ENCODE data around the gene SET.
A peak's percentile ranks its signal among the peaks of the same experiment; 100 is the strongest.

Gene SET

DNA sequence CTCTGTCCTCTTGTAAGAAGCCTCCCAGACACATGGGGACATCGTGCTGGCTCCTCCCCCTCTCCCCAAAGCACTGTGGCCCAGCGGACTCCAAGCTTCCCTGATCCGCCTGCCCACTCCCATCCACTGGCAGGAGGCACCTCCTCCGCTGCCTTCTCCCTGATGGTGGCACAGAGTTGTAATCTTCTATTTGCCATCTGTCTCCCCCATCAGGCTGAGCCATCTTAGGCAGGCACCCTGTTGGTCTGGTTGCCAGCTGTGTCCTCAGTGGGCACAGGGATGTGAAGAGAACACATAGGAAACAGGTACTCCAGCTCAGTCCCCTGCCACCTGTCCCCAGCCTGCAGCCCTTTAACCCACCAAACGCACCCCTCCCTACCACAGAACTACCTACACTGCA is 40.3 kb downstream of the SET start:
- no peak for DNase-seq (ENCODE audit: low read depth, low spot score)

DNA sequence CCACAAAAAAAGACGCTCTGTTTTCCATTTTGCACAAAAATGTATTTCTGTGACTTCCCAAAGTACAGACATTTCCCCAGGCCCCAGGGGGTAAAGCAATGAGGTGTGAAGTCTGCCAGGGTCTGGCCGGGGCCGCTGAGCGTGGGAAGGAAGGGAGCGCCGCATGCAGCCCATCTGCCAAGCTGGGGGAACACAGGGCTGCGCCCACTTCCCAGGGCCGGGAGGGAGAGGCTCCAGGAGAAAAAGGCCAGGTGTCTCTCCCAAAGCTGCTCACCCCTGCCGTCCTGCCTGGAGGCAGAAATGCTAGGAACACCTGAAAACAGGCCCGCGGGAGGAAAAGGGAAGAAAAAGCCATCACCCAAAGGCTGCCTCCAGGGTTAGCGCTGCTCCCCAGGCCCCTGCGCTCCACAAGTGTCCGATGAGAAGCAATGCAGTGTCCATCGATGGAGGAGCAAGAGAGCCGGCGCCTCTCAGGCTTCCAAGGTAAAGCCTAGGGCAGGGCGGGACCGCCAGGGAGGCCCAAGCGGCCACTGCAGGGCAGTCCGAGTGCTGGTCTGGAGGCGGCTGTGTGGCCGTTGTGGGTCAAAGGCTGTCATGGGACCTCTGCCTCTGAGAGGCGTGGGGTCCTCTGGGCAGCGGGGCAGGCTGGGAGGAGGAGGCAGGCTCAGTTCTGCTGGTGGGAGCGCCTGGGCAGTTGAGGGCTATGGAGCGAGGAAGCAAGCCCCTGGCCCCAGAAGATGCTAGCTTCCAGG is 40.9 kb downstream of the SET start:
- DNase-seq (ENCODE audit: low read depth, low spot score) = no peak

DNA sequence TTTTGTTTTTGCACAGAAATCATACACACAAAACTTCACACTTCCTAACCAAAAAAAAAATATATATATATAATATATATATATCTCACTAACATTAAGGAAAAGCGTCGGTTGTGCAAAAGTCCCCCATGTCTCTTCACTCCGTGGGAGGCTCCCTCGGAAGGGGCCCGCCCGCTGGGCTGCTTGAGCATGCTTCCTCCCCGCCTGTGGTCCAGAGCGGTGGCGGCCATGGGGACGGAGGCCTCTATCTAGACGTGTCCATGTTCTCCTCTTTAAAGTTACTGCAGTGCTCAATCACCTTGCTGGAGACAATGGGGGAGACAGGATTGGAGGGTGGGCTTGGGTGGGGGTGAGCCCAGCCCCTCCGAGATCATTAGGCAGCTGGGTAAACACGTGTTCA is 42.1 kb downstream of the SET start:
- no peak for DNase-seq (ENCODE audit: low read depth, low spot score)

DNA sequence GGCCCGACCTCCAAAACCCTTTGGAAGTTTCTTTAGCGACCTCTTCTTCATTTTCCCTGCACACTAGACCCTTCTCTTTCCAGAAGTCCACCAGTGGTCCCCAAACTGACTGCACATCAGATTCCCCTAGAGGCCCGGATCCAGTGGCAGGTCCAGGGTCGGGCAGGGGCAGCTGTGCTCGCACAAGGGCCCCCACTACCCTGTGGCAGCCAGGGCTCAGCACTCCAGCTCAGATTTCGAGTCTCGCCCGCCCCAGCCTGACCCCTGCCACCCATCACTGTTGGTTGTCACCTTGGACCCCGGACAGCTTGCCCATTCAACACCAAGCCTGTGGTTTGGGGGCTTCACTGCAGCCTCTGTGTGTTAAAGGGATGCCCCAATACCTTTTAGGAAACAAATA is 42.7 kb downstream of the SET start:
- no peak for DNase-seq (ENCODE audit: low read depth, low spot score)

DNA sequence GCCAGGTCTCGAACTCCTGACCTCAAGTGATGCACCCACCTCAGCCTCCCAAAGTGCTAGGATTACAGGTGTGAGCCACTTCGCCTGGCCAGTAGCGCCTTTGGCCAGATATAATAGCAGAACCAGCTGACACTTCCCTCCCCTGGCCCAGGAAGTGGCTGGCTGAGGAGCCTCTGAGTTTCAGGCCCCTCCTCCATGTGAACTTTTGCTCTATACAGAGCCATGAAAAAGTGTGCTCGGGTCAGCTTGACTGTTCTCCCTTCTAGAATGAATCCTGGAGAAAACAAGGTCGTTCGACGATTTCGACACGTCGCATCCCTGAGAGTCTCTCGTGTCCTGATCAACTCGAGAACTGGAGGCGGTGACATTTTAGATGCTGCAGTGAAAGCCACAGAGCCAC is 43.6 kb downstream of the SET start:
- DNase-seq (ENCODE audit: low read depth, low spot score) = no peak

DNA sequence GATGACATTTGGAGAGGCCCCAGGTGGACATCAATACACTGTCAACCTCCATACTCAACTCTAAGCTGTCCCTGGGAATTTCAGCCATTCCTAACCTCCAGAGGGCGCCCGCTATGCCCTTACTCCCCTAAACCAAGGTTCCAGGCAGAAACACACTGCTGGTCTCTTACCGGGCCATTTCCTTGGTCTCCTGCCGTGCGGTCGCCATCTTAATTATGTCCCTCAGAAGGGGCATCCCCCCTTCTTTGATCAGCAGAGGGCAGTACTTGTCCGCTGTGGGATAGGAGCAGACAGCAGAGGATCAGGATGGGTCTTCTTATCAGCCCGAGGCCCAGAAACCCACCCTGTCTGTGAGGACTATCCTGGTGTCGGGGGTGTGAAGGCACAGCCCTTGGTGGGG is 44.2 kb downstream of the SET start:
- peak; percentile 64 for DNase-seq (ENCODE audit: low read depth, low spot score)

DNA sequence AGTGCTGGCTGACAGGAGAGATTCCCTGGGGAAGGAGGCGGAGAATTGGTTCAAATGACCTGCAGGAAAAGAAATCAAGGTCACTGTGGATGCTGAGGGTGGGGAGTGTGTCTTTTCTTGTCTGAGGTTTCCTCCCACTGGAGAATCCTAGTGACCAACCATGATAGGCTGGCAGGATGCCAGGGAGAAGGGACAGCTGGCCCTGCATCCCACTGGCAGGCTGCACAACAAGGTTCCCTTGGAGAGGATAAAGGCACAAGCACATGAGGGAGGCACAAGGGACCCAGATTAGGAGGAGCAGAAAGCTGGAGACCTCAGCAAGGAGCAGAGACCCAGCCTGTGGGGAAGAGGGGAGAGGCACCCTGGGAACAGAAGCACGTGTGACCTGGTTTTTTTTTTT is 46.4 kb downstream of the SET start:
- DNase-seq (ENCODE audit: low read depth, low spot score) = no peak

DNA sequence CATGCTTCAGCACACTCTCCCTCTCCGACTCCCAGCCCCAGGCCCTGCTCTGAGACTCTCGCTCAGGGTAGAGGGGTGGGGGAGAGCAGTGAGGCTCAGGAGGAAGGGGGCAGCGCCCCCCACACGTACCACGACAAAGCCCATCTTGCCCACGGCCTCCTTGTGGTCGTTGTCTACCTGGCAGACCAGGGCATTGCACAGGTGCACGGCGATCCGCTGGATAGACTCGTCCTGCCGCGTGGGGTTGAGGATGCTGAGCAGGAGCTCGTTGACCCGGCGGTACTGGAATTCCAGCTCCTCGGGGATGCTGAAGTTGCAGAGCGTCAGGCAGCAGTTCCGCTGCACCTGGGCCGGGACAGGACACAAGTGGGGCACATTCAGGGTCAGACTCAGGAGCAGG is 53.4 kb downstream of the SET start:
- DNase-seq (ENCODE audit: low read depth, low spot score) = no peak

DNA sequence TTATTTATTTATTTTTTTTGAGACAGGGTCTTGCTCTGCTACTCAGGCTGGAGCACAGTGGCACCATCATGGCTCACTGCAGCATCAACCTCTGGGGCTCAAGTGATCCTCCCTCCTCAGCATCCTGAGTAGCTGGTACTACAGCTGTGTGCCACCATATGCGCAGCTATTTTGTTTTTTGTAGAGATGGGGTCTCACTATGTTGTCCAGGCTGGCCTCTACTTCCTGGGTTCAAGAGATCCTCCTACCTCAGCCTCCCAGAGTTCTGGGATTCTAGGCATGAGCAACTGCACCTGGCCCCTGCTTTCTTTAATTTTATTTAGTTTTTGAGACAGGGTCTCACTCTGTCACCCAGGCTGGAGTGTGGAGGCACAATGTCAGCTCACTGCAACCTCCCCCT is 54.4 kb downstream of the SET start:
- DNase-seq (ENCODE audit: low read depth, low spot score) = no peak

Data from smooth muscle cell of the brain vasculature (primary cell).